MM.1S (cell line): ENCODE measurements around the gene STRIT1.

Source experiments
- DNase-seq: peaks from one replicate; pipeline ENCODE4 v3.0.0-alpha.2; 2015
- H2AFZ ChIP-seq: fragments of 300-600 bp; sonication (generic); 2 replicates; pipeline ENCODE4 v1.6.0; 2016; ENCODE audit warnings: antibody characterized with exemption, low read length
- H3F3A ChIP-seq: fragments of 300-600 bp; sonication (generic); 2 replicates; pipeline ENCODE4 v1.6.1; 2016; ENCODE audit warnings: mild to moderate bottlenecking, antibody characterized with exemption, low read length, moderate library complexity, mixed read lengths; ENCODE audit not compliant: insufficient read depth
- H3K27ac ChIP-seq: fragments of 300-600 bp; sonication (generic); 2 replicates; pipeline ENCODE4 v1.5.1; 2016; ENCODE audit warnings: mild to moderate bottlenecking, low read length
- H3K27me3 ChIP-seq: fragments of 300-600 bp; sonication (generic); replicated peaks from 2 replicates; pipeline ENCODE4 v1.6.0; 2016; ENCODE audit warnings: low read length; ENCODE audit not compliant: insufficient read depth
- H3K36me3 ChIP-seq: fragments of 300-600 bp; sonication (generic); replicated peaks from 2 replicates; pipeline ENCODE4 v1.6.1; 2016; ENCODE audit warnings: mild to moderate bottlenecking, low read length, mixed read lengths; ENCODE audit not compliant: insufficient read depth
- H3K4me1 ChIP-seq: fragments of 300-600 bp; sonication (generic); 2 replicates; pipeline ENCODE4 v1.6.1; 2016; ENCODE audit warnings: low read length, mixed read lengths
- H3K4me2 ChIP-seq: fragments of 300-600 bp; sonication (generic); 2 replicates; pipeline ENCODE4 v1.6.0; 2016; ENCODE audit warnings: low read depth, low read length
- H3K4me3 ChIP-seq: fragments of 300-600 bp; sonication (generic); 2 replicates; pipeline ENCODE4 v1.5.1; 2016; ENCODE audit warnings: low read length, mixed read lengths
- H3K79me2 ChIP-seq: fragments of 300-600 bp; sonication (generic); 2 replicates; pipeline ENCODE4 v1.6.1; 2016; ENCODE audit warnings: mixed run types, low read length, mixed read lengths
- H3K9ac ChIP-seq: fragments of 300-600 bp; sonication (generic); 2 replicates; pipeline ENCODE4 v1.6.1; 2016; ENCODE audit warnings: low read length, mixed read lengths
- H3K9me2 ChIP-seq: fragments of 300-600 bp; sonication (generic); replicated peaks from 2 replicates; pipeline ENCODE4 v1.6.1; 2016; ENCODE audit warnings: mild to moderate bottlenecking, low read length, mixed read lengths; ENCODE audit not compliant: insufficient read depth
- H3K9me3 ChIP-seq: fragments of 300-600 bp; sonication (generic); replicated peaks from 2 replicates; pipeline ENCODE4 v1.6.1; 2016; ENCODE audit warnings: mild to moderate bottlenecking, low read length, mixed read lengths; ENCODE audit not compliant: insufficient read depth
- H4K20me1 ChIP-seq: fragments of 300-600 bp; sonication (generic); 2 replicates; pipeline ENCODE4 v1.6.1; 2016; ENCODE audit warnings: mild to moderate bottlenecking, low read length, moderate library complexity, mixed read lengths; ENCODE audit not compliant: insufficient read depth
- CTCF ChIP-seq: fragments of 300-600 bp; sonication (generic); IDR thresholded peaks from 2 replicates; pipeline ENCODE4 v1.5.1; 2016; ENCODE audit warnings: antibody characterized with exemption, low read length, mixed read lengths
- EZH2 ChIP-seq: fragments of 300-600 bp; sonication (generic); optimal IDR thresholded peaks from 2 replicates; pipeline ENCODE3; 2017; ENCODE audit warnings: low read depth, mild to moderate bottlenecking, antibody characterized with exemption, low read length, mixed read lengths
- EZH2phosphoT487 ChIP-seq: fragments of 300-600 bp; sonication (generic); IDR thresholded peaks from 2 replicates; pipeline ENCODE4 v1.6.1; 2018; ENCODE audit warnings: antibody characterized with exemption, low read length

The STRIT1 gene

GRCh38 chr3:155241579-155241978, 51.9 kb downstream of the STRIT1 start:
- H3K27me3 ChIP-seq: no peaks in the 10 kb centered on the region
- no peak overlapping the region for H3K27ac ChIP-seq
- H3K4me2 ChIP-seq: no peak overlapping the region
- TF ChIP-seq EZH2phosphoT487 (no peak), CTCF (no peak), EZH2 (no peak)
- no peaks in the 10 kb centered on the region for H3K4me1 ChIP-seq
- no peaks in the 10 kb centered on the region for H3F3A ChIP-seq
- no peaks in the 10 kb centered on the region for H3K79me2 ChIP-seq
- no peak overlapping the region for H3K4me3 ChIP-seq
- H3K9me2 ChIP-seq: no peaks in the 10 kb centered on the region
- H4K20me1 ChIP-seq: no peaks in the 10 kb centered on the region
- DNase-seq: no peak
- no peaks in the 10 kb centered on the region for H3K36me3 ChIP-seq
- no peak overlapping the region for H2AFZ ChIP-seq
- no peak overlapping the region for H3K9ac ChIP-seq
- no peaks in the 10 kb centered on the region for H3K9me3 ChIP-seq
